Skeletal muscle tissue (tissue), 4 donors: ENCODE measurements around the gene PRM3. TPM values are rescaled to one million over a fixed set of nuclear protein-coding genes. Genes with fewer than 3 reads are reported as not detected.

Experiments
- H3K27ac ChIP-seq: one replicate; pipeline ENCODE4 v1.7.0; 2013; ENCODE audit warnings: mild to moderate bottlenecking, low read depth, low read length, inconsistent platforms
- H3K27me3 ChIP-seq, 3 donors: one replicate each; pipeline ENCODE4 v1.7.0; 2013; ENCODE audit warnings: low read length in 3 of 3; ENCODE audit not compliant: control insufficient read depth in 3 of 3, insufficient read depth in 3 of 3
- H3K36me3 ChIP-seq, 3 donors: one replicate each; pipeline ENCODE4 v1.7.0; 2013; ENCODE audit warnings: low read length in 3 of 3; ENCODE audit not compliant: control insufficient read depth in 3 of 3, insufficient read depth in 3 of 3
- H3K4me1 ChIP-seq, 3 donors: one replicate each; pipeline ENCODE4 v1.7.0; 2013; ENCODE audit warnings: low read length in 3 of 3, mild to moderate bottlenecking in 3 of 3; ENCODE audit not compliant: control insufficient read depth in 3 of 3, insufficient read depth in 3 of 3
- H3K4me3 ChIP-seq, 3 donors: one replicate each; pipeline ENCODE4 v1.7.0; 2013; ENCODE audit warnings: low read length in 3 of 3
- H3K9ac ChIP-seq, 3 donors: one replicate each; pipeline ENCODE4 v1.7.0; 2013; ENCODE audit warnings: low read length in 3 of 3, mild to moderate bottlenecking in 3 of 3, moderate library complexity in 2 of 3, low read depth in 1 of 3
- H3K9me3 ChIP-seq, 3 donors: one replicate each; pipeline ENCODE4 v1.7.0; 2013; ENCODE audit warnings: low read length in 3 of 3; ENCODE audit not compliant: control insufficient read depth in 3 of 3
- total RNA-seq: library from RNA; depleted of rRNA; stranded (reverse); fragments of >200 nt; gene quantifications from one replicate; pipeline ENCODE4 v1.2.3, GENCODE V29; 2014
- donor health status: Osteomylitis.

PRM3 gene
- total RNA-seq, 1 donor from 2014 or later: not detected

DNA sequence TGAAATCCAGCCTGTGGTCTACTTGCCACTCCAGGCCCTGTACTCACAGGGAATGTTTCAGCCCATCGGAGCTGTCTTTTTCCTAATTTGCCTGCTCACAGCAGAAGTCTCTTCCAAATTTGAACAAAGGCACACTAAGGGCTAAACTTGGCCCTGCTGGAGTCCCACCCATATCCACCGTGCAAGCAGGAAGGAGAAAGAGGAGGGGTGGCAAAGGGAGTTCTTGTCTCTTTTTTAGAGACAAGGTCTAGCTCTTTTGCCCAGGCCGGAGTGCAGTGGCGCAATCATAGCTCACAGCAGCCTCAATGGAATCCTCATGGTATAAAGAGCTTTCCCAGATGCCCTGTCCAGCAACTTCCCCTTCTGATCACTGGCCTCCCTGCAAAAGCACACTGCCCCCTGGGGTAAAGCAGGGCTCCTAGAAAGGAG, 10.4 kb upstream of the PRM3 start:
- Histone ChIP-seq H3K36me3 (no peaks in the 10 kb centered on the region), H3K9ac (no peak overlapping the region), H3K27me3 (peaks cover 0 to 3% (median 0%) of the 10 kb centered on the region in 3 donors), H3K4me3 (no peak overlapping the region), H3K27ac (no peak overlapping the region), H3K9me3 (no peaks in the 10 kb centered on the region), H3K4me1 (no peaks in the 10 kb centered on the region)

- peaks cover 0 to 8% (median 0%) of the 10 kb centered on the region in 3 donors for H3K27me3 ChIP-seq
- no peaks in the 10 kb centered on the region for H3K36me3 ChIP-seq
- no peaks in the 10 kb centered on the region for H3K4me1 ChIP-seq
- no peaks in the 10 kb centered on the region for H3K9me3 ChIP-seq
- no peak within 1 kb of the TSS for H3K4me3 ChIP-seq
- no peak within 1 kb of the TSS for H3K9ac ChIP-seq
- H3K27ac ChIP-seq: no peak within 1 kb of the TSS
Observed at GRCh38 chr16:11280616-11281522, 7.4 kb upstream of the PRM3 start, which contains the start of gene PRM1. Gene PRM1, minus strand, starts transcription at chr16:11281330. Its CDS starts 92 bp downstream, at chr16:11281238.

DNA sequence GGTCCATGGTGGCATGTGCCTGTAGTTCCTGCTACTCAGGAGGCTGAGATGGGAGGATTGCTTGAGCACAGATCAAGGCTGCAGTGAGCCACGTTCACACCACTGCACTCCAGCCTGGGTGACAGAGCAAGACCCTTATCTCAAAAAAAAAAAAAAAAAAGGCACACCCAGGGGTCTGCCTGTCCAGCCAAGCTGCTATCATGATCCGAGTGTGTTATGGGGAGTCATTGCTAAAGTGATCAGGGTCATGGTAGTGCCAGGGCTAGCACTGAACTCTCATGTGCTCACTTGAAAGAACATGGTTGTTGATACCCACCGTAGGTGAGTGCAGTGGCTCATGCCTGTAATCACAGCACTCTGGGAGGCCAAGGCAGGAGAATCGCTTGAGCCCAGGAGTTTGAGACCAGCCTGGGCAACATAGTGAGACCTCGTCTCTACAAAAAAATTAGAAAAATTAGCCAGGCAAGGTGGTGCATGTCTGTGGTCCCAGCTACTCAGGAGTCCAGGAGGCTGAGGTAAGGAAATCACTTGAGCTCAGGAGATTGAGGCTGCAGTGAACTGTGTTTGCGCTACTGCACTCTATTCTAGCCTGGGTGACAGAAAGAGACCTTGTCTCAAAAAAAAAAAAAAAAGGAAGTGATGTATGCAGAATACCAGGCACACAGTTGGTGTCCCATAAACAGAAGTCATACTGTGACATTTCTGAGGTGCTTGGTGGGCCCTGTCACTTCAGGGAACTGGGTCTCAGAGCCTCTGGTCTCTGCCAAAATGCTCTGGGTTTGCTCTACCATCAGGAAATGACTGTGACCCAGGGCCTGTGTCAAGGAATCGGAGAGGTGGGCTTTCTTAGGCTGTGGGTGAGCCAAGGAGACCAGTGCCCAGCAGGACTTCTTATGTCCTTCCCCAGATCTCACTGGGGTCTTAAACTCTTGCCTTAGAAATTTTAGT, 5.5 kb upstream of the PRM3 start:
- no peak overlapping the region for H3K27ac ChIP-seq
- H3K9ac ChIP-seq: no peak overlapping the region
- no peak overlapping the region for H3K4me3 ChIP-seq
- no peaks in the 10 kb centered on the region for H3K4me1 ChIP-seq
- no peaks in the 10 kb centered on the region for H3K9me3 ChIP-seq
- H3K27me3 ChIP-seq: peaks cover 0 to 8% (median 0%) of the 10 kb centered on the region in 3 donors
- no peaks in the 10 kb centered on the region for H3K36me3 ChIP-seq

DNA sequence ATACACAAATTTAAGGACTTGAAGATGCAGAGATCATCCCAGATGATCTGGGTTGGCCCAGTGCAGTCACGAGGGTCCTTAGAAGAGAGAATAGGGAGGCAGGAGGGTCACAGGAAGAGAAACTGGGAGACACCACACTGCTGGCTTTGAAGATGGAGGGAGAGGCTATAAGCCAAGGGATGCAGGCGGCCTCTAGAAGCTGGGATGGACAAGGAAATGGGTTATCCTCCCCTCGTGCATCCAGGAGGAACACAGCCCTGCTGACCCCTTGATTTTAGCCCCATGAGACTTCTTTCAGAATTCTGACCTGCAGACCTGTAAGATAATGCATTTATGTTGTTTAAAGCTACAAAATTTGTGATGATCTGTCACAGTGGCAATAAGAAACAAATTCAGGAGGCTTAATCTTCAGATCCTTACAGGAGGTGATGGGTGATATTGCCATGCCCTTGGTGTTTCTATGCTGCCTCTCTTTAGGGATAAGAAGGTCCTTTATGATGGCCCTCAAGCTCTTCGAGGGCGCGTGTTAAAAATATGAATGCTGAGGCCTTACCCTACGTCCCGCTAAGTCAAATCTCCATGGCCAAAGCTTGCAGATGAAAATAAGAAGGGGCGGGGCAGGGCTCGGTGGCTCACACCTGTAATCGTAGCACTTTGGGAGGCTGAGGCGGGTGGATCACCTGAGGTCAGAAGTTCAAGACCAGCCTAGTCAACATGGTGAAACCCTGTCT, 4.3 kb upstream of the PRM3 start:
- no peak overlapping the region for H3K4me3 ChIP-seq
- H3K36me3 ChIP-seq: no peaks in the 10 kb centered on the region
- peaks cover 0 to 8% (median 0%) of the 10 kb centered on the region in 3 donors for H3K27me3 ChIP-seq
- no peak overlapping the region for H3K27ac ChIP-seq
- no peaks in the 10 kb centered on the region for H3K9me3 ChIP-seq
- no peaks in the 10 kb centered on the region for H3K4me1 ChIP-seq
- no peak overlapping the region for H3K9ac ChIP-seq

DNA sequence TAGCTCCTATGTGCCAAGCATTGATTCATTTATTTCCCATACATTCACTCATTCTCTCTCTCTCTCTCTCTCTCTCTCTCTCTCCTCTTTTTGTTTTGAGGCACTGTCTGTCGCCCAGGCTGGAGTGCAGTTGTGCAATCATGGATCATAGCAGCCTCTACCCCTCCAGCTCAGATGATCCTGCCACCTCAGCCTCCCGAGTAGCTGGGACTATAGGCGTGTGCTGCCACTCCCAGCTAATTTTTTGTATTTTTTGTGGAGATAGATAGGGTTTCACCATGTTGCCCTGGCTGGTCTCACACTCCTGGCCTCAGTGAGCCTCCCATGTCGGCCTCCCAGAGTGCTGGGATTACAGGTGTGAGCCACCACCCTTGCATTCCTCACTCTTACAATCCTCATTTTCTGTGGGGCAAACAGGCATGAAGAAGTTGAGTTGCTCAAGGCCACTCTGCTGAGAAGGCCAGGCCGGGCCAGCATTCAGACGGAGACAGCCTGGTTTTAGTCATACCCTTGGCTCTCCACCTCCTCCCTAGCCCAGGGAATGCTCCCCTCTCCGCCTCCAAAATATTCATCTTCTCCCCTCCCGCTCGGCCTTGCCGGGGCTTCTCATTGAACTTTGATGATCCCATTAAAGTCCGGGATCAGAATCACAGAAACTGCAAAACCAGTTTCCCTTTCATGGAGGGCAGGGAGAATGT, 3.6 kb upstream of the PRM3 start:
- Histone ChIP-seq H3K27me3 (peaks cover 0 to 5% (median 0%) of the 10 kb centered on the region in 3 donors), H3K27ac (no peak overlapping the region), H3K4me3 (no peak overlapping the region), H3K9me3 (no peaks in the 10 kb centered on the region), H3K4me1 (no peaks in the 10 kb centered on the region), H3K36me3 (no peaks in the 10 kb centered on the region), H3K9ac (no peak overlapping the region)

DNA sequence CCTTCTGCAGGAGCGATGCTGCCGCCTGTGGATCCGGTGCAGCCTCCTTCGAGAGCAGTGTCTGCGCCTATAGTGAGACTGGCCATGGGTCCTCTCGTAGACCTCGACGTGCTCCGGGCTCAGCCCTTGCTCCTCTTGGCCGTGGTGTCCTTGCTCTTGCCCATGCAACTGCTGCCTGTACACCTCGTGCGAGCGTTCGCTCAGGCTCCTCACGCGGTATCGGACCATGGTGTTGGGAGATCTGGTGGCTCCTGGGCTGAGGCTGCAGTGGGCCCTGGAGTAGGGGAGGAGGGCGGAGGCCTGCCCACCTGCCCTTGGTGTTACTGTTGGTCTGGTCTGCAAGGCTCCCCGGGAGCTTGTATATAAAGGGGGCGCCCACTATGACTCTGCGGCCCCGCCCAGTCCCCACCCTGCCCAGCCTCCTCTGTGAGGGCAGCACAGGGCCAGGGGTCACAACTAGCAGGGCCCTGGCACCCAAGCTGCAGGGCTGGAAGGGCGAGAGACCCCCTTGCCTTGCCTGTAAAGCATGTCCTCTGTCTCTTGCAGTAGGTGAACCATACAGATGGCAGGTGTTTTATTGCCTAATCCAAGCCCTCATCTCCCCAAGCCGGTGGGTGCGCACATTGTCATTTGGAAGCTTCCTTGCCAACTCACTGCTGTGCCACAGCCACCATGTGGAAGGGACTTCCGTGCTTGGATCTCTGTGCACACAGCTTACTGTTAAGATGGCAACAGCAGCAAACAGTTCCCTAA, 2.9 kb upstream of the PRM3 start, which contains the start of gene PRM2:
Gene PRM2 (minus strand): TSS at position 338 of the 753 bp plus-strand sequence. CDS start 110 bp downstream, at position 228.
- H3K9me3 ChIP-seq: no peaks in the 10 kb centered on the region
- no peak within 1 kb of the TSS for H3K4me3 ChIP-seq
- no peaks in the 10 kb centered on the region for H3K4me1 ChIP-seq
- H3K9ac ChIP-seq: no peak within 1 kb of the TSS
- peaks cover 0 to 5% (median 0%) of the 10 kb centered on the region in 3 donors for H3K27me3 ChIP-seq
- no peak within 1 kb of the TSS for H3K27ac ChIP-seq
- H3K36me3 ChIP-seq: no peaks in the 10 kb centered on the region

- Histone ChIP-seq H3K27me3 (peaks cover 0 to 5% (median 0%) of the 10 kb centered on the region in 3 donors), H3K36me3 (no peaks in the 10 kb centered on the region), H3K9ac (no peak overlapping the region), H3K4me1 (no peaks in the 10 kb centered on the region), H3K4me3 (no peak overlapping the region), H3K27ac (no peak overlapping the region), H3K9me3 (no peaks in the 10 kb centered on the region)
Observed at GRCh38 chr16:11274964-11275363, 1.5 kb upstream of the PRM3 start.

DNA sequence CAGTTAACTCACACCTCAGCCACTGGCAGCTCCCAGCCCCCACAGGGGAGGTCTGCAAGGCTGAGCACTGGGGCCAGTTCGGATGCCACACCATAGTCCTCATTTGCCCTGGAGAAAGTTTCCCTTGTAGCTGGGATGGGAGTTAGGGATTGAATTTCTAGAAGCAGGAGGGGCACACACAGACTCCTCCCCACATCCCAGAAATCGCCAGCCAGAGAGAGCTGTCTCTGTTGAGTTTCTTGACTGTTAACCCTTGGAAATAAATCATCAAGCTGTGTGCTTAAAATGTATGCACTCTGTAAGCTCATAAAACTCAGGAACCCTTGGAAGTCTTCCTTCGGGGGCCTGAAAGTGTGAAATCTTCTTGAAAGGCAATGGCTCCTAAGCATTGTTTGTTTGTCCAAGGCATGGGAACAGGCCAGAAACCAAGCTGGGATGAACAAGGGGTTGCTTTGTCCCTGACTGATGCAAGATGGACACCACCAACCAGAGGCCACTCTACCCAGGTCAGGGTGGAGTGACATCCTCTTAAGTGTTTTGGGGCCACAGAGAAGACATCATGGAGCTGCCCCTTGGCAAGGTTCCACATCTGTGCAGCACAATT, 394 bp upstream of the PRM3 start:
- Histone ChIP-seq H3K4me1 (no peaks in the 10 kb centered on the region), H3K27ac (no peak overlapping the region), H3K36me3 (no peaks in the 10 kb centered on the region), H3K27me3 (peaks cover 0 to 5% (median 0%) of the 10 kb centered on the region in 3 donors), H3K9me3 (no peaks in the 10 kb centered on the region), H3K4me3 (no peak overlapping the region), H3K9ac (no peak overlapping the region)
